Activated CD4-positive, CD25-positive, alpha-beta regulatory T cell (primary cell): ENCODE measurements around the gene FAM149A.

ENCODE experiments used
- DNase-seq, 4 experiments: peaks; one replicate each; lab custom pipeline; 2025; lab: John Stamatoyannopoulos, UW

The FAM149A gene

DNA sequence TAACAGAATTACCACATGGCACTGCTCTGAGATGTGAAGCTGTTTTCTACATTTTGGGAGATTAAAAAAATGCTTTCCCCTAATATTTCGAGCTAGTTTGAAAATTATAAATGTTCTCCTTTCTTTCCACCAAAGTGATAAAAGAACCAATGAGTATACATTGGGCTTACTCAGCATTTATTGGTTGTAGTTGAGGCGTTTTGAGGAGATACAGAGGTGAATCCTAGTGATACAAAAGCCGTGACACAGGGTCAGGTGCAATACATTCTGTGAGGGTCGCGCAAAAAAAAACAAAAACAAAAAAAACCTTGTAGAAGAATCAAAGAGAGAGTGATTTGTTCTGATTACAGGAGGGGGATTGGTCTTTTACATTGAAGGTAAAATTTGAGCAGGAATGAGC lies 54.5 kb downstream of the FAM149A start:
- no peak for DNase-seq

DNA sequence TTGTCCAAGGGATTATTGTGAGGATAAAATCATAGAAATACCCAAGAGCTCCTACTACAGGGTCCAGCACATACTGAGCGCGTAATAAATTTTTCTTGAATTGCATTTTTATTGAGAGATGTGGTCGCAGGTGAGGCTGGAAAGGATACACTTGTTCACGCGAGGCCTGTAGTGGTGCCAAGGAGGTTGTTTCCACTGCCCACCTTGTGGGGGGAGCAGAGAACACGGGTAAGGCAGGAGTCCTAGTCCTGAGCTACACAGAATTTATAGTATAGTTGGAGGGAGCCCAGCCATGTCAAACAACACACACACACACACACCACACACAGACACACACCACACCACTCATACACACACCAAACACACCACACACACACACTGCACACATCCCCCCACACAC lies 55.1 kb downstream of the FAM149A start:
- DNase-seq: no peak

DNA sequence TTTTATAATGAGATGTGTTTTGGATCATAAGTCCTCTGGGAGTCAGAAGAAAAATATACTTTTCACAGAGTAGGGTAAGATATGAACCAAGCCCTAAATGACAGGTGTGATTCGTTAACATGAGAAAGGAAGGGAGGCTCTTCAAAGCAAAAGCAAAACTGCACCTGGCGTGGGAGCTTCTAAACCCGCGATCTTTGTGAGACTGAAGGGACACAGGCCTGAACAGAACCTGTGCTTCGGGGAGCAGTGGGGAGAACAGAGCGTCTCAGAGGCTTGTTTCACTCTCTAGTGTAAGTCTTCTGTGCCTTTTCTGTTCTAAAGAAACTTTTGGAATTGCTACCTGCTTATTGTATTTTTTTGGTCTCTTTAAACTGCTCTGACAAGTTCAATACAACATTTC lies 56.6 kb downstream of the FAM149A start:
- no peak for DNase-seq

DNA sequence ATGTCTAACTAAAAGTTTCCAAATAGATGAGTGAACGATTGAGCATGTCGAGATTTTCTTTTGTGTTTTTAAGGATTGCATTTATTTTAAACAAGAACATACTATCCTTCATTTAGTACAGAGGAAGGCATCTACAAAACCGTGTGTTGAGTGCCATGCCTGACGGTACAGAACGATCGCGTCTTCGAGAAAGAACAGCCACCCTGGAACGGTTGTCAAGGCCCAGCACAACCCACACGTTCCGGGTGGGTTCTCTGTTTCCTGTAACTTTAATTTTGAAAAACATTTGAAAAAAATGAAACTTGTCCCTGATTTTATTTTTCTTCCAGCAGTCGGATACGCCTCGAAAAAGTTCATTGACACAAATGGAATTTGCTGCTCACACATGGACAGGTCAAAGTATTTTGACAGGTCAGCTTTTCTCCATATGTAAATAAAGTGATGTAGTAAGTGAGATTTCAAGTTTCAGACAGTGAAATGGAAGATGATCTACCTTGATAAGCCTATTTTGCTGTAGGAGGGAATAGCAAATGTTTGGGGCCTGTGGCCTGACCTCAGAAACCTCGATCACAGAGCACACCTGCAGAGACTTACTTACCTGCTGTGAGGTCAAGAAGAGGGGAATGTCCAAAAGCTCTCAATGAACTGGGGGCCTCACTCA lies 62.5 kb downstream of the FAM149A start:
- no peak for DNase-seq

DNA sequence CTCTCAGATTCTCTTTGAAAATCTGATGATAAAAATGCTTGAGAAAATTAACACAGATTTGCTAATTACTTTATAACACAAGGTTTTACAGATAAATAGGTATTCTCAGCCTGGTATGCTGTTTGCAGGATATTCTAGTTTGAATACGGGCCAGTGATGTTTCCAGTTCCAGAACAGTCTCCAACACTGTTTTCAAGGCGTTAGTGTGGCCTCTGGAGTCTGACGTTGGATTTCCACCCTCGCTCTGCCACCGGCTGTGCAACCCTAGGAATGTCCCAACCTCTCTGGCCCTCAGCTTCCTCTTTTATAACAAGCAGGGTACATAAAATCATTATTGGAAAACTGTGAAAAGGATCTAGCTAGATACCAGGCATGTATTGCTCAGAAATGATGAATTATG lies 63.1 kb downstream of the FAM149A start:
- DNase-seq: no peak

DNA sequence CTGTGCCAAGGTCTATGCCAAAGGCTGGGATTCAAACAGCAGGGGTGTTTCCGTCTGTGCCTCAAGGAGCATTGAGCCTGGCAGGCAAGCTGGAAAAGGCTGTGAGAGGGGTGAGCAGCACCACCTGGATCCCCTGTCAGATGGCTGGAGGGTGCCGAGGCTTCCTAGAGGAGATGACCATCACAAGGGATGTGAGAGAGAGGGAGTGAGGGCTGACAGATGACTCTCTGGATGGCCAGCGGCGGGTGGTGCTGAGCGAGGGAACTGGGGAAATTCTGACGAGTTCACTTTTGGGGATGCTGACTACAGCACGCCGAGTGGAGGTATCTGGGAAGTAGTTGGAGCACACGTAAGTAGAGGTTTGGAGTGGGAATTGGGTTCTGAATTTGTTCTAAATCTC lies 64.2 kb downstream of the FAM149A start:
- DNase-seq: no peak

DNA sequence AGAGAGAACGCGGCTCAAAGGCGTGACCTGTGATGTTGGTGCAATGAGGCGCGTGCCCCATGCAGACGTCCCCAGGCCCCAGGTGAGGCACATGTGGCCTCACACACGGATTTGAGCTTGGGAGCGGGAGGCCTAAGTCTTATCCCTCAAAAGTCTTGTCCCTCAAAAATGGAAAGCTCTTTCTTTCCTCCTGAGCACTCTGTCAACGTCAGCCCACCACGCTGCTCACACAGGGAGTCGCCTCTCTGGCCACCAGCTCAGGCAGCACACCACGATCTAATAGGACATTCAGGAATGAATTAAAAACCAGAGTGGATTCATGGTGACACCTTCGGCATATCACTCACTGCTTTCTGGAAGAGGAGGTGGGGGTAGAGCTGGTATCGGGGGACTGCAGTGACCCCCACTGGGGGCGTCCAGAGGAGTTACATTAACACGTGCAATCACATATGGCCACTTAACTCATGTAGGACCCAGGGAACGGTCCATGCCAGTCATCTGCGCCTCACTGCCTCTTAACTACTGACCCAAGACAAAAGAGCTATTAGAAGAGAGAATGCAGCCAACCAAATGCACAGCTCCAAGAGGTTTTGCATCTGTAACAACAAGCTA lies 64.9 kb downstream of the FAM149A start:
- no peak for DNase-seq

DNA sequence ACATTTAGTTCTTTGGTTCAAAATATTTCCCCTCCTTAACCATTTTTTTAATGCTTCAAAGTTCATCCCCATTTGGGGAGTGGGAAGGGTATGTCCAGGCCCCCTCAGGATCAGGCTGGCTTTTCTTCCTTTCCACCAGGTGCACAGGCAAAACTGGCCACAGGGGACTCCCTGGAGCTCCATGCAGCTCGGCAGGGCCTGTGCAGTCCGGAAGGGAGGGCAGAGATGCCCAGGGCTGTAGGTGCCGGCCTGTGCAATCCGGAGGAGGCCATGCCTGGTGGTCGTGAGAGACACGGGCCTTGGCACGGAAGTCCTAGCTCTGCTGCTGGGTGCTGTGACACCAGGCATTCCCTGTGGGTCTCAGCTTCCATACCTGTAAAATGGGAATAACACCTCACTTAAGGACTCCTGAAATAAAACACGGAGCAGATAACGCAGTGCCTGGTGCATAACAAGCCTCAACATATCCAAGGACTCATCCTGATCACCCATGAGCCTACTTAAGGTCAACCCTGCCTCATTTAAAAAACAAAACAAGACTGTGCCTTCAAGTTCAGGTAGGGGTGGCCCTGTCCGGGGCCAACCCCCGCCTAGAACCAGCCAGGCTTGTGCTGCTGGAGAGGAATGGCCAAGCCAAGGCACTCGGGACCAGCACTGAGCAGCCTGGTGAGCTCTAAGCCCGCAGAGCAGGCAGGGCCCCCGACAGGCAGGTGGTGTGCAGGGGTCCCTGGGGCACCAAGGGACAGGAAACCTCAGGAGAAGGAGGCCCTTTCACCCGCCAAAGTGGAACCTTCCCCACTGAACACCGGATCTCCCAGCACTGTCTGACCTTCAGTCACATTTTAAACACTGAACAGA lies 65.7 kb downstream of the FAM149A start:
- DNase-seq: no peak

DNA sequence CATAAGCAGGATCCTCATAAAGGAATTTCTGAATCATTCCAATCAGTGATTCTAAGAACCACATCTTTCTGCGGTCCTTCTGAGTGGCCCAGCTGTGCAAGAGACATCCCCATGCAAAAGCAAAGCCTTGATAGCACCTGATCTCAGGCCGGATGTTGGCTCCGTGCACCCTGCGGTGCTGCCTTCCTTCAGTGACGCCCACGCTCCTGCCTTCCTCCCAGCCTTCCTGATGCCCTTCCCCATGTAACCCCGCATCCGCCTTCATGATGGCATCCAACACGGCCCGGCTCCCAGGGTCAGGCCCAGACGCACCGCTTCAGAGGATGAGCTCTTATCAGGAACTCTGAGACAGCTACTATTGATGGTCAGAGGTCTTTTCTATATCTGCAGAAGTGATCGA lies 66.5 kb downstream of the FAM149A start:
- no peak for DNase-seq

DNA sequence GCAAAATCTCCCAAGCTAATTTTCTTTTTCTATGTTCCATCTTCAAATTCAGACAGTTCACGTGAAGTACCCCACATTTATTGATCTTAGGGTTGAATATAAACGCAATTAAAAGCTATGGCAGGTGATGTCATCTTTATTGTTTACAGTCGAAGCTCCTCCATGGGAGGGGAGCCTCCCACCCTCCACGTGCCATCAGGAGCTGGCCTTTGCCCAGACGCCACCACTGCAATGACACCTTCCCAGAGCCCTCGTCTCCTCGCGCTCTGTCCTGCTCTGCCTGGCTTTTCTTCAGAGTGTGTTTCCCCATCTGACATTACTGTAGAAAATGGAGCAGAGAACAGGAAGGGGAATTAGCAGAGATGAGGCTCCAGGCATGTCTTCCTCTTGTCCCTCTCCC lies 68.0 kb downstream of the FAM149A start:
- no peak for DNase-seq

DNA sequence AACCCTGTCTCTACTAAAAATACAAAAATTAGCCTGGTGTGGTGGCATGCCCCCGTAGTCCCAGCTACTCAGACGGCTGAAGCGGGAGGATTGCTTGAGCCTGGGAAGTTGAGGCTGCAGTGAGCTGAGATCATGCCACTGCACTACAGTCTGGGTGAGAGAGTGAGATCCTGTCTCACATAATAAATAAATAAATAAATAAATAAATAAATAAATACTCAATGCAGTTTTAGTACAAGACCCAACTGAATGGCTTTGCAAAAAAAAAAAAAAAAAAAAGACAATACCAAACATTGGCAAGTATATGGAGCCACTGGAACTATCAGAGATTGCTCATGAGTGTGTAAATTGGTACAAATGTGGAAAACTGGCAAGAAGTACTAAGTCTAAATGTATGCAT lies 83.6 kb downstream of the FAM149A start:
- DNase-seq: no peak

DNA sequence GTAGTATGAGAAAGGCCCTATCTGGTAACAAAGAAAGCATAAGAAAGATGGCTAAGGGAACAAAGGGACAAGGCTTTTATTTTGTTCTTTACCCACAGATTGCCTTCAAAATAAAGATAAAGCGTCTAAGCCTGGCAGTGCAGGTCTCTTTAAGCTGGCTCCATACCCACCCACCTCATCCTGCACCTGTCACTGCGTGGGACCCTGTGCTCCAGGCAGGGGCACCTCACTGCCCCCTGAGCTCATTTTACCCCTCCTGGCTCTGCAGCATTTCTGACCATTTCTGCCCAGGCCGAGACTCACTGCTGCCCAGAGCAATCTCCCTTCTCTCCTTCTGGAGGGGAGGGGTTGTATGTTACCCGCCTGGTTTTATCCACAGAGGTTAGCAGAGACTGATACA lies 85.2 kb downstream of the FAM149A start:
- no peak for DNase-seq

DNA sequence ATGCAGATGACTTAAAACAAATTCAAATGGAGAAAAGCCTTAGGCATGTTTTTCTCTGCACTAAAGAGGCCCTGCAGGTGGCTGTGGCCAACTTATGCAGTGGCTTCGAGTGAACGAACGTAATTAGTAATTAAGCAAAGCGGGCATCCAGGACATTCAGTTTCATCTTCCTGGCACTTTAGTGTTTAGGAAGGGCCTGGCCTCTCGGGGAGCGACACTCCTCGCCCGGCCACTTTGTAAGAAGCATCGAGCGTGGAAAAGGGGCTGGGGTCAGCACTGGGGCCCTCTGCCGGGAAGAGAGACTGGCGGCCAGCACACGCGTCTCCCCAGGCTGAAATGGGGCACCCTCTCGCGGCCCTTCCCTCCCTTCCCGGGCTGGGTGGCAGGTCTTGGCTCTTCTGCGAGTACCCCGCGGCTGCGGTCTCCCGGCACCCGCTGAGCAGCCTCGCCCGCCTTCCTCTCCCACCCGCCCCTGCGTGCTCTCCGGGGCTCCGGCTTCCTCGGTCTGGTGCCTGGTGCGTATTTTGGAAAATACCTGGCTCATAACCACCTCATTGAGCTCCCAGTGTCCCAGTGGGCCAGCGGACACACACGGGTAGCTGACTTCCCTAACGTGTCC lies 86.2 kb downstream of the FAM149A start:
- peak in 3 of 4 experiments; percentile 35 to 40 (median 36) for DNase-seq

DNA sequence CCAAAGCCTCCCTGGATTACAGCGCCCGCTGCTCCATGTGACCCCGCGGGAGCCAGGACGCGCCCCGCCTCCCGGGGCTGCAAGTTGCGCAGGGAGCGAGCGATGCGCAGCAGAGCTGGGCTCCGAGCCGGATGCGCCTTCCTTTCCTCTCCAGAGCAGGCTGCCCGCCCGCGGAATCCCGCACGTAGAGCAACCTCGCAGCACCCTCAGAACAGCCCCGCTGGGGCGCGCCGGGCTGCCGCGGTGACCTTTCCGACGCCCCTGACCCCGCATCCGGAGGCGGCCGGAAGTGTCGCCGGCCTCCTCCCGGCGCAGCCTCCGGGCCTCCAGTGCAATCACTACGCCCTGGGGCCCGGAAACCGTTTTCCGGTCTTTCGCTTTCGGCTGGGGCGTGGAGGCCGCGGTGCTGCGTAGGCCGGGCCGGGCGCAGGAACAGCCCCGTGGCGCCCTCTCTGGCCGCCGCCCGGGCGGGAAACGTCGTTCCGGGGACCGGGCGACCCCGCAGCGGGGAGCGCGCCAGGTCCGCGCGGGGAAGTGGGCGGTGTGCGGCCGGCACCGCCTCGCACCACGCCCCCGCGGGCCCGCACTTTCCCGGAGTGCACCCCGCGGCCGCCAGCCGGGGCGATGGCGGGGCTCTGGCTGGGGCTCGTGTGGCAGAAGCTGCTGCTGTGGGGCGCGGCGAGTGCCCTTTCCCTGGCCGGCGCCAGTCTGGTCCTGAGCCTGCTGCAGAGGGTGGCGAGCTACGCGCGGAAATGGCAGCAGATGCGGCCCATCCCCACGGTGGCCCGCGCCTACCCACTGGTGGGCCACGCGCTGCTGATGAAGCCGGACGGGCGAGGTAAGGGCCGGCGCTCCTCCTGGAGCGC lies 86.9 kb downstream of the FAM149A start, which contains the start of gene CYP4V2:
CYP4V2 (plus strand) TSS at position 368 of the 866 bp plus-strand sequence; CDS start at position 625, 257 bp downstream.
- DNase-seq: peak; percentile 66 to 85 (median 79)

DNA sequence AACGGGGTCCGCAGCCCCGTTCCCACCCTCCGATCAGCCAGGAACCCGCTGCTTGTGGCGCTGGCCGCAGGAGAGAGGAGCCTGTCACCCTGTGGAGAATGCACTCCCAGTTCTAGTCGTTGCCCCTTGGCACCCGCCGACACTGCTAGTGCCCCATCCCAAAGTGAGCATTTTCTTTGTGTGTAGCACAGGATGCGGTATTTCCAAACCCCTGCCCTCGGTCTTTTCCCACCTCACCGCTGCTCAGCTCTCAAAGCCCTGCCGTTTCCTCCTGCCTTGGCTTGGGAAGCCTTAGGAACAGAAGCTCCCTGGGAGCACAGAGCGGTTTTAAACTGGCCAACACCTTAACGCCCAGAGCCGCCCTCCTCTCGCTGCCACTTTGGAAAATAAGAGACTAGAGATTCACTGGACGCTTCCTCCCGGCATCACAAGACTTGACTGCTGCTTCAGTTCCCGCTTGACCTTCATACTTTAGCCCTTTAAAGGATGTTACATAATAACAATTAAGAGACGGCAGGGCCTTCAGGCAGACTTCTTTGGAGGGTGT lies 87.6 kb downstream of the FAM149A start:
- peak in 1 of 4 experiments; percentile 29 for DNase-seq

DNA sequence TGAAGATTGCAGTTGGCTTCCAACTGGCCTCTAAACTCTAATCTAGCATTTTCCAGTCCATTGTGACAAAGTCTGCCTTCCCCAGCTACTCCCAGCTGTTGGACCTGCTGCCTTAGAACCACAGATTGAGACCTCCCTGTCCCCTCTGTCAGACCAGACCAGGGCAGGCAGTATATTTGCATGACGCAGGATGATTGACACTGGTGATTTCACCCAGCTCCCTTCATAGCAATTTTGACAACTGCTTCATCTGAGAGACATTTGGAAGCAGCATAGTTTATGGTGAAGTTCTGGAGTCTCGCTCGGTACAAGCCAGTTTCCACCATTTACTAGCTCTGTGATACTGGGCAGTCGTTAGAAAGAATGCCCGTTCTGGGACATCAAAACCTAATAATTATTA lies 89.3 kb downstream of the FAM149A start:
- no peak for DNase-seq

DNA sequence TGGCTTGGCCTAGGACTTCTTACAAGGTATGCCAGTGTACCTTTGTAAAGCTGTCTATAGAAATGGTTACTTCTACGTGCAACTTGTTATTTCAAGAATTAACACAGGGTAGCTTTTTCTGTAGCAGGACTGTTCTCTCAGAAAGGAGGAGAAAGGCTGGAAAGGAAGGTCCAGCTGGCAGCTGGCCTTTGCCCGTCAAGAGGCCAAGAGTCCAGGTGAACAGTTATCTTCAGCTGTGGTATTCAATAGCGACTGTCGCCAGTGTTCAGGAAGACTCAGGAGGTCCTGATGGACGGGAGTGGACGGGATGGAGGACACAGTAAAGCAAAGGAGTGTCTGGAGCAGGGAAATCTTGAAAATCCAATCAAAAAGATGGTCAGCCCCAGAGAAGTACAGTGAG lies 91.6 kb downstream of the FAM149A start:
- DNase-seq: no peak

DNA sequence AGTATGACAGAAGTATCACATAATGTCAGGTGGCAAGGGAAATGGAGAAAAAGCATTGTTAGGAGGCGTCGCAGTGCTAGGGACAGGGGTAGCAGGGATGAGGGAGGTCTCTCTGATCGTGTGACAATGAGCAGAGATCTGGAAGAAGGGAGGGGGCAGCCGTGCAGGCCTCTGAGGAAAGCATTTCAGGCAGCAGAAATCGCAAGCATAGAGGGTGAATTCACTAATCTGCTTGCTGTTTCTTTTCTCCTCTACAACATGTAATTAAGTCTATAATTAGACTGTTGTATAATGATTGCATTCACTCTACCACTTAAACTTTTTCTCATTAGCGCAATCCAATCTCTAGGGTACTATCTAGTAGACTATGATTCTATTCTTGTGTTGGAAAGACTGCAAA lies 96.0 kb downstream of the FAM149A start:
- no peak for DNase-seq

DNA sequence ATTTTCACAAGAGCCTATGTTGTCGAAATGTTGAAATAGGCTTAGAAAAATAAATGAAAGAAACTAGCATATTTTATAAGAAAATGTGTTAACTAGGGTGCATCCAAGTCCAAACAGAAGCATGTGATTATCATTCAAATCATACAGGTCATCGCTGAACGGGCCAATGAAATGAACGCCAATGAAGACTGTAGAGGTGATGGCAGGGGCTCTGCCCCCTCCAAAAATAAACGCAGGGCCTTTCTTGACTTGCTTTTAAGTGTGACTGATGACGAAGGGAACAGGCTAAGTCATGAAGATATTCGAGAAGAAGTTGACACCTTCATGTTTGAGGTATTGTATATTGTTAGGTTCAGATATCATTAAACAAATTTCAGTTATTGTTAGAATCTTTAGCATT lies 96.5 kb downstream of the FAM149A start:
- no peak for DNase-seq

DNA sequence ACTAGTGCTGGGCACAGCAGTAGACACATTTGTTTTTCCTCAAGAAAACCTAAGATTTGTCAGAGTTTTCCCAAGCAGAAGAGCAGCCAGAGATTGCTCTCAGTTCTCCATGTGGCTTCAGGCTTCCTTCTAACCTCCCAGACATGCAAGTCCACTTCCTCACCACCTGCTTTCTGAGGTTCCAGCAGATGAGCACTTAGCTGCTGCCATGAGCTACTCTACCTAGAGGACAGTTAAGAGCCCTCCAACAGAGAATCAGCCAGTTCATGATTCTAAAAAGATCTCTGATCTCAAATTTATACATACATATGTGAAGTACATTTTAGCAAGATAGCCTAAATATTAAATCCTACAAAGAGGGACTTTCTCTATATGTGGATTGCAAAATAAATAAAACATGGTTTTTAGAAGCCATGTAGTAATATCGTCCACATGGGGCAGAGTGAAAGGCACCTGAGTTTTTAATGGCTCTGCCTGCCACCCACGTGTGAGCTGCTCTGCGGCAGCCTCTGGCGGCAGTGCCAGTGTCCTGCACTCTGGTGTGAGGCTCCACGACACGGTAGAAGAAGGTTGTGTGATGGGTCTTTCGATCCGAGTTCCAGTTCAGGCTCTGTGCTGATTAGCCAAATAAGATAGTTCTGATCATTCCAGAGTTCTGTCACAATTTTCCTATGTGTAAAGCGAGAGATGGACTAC lies 97.2 kb downstream of the FAM149A start:
- DNase-seq: peak; percentile 7 to 31 (median 20)
